ENCODE data around the gene URI1. TPM values are rescaled to one million over a fixed set of nuclear protein-coding genes. Genes with fewer than 3 reads are reported as not detected.

URI1 gene, protein sequence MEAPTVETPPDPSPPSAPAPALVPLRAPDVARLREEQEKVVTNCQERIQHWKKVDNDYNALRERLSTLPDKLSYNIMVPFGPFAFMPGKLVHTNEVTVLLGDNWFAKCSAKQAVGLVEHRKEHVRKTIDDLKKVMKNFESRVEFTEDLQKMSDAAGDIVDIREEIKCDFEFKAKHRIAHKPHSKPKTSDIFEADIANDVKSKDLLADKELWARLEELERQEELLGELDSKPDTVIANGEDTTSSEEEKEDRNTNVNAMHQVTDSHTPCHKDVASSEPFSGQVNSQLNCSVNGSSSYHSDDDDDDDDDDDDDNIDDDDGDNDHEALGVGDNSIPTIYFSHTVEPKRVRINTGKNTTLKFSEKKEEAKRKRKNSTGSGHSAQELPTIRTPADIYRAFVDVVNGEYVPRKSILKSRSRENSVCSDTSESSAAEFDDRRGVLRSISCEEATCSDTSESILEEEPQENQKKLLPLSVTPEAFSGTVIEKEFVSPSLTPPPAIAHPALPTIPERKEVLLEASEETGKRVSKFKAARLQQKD
- total RNA-seq: 10 to 100 TPM; 38.2 to 60.7 TPM

DNA sequence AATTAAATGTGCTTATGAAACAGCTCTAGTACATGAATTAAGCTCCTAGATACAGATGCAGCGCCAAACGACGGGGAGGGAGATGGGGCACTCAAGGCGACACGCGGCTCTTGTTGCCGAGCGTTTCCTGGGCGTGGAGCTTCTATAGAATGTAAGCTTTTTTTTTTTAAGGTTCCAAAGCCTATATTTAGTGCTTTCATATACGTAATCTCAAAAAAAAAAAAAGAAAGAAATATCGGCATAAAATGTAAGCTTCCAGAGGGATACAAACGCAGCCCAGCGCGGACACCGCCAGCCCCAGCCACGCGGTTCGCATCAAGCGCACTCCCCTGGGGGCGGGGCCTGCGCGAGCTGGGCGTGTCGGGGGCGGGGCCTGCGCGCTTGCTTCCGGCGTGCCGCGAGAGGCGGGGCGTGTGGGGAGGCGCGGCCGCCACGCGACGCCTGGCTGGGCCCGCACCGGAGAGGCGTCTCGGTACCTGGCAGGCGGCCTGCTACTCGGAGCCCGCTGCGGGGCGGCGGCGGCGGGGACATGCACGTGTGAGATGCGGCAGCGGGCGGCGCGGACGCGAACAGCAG, at the start of gene URI1:
Gene URI1 (plus strand): TSS at position 412 of the 576 bp plus-strand sequence. CDS start 309 bp downstream, outside the sequence.
- ATAC-seq (peak; percentile 94), DNase-seq (peak; percentile 90 to 95 (median 93))
- no peaks in the 10 kb centered on the region for H3K36me3 ChIP-seq (replicated peaks in 1 of 2; ENCODE audit: insufficient read depth in 1 of 2, low read depth in 2 of 2)
- WGBS, 2 donors: 0% methylated on average over 23 to 56 of the region's 59 CpGs
- no peaks in the 10 kb centered on the region for H3K9me3 ChIP-seq
- H3K4me3 ChIP-seq: peak within 1 kb of the TSS; percentile 58 to 80
- H3K27me3 ChIP-seq: no peaks in the 10 kb centered on the region
- H3K27ac ChIP-seq: peak within 1 kb of the TSS; percentile 8 to 77 (median 52)
- TF ChIP-seq POLR2A (IDR thresholded peaks at IDR 0.05): peak in 2 of 3 donors; percentile 9 to 10
- peak in 1 of 7 experiments; percentile 11 for TF ChIP-seq CTCF (IDR thresholded peaks at IDR 0.05)
- H3K4me1 ChIP-seq: peaks cover 30% of the 10 kb centered on the region
- intact Hi-C loops (cut with DNase I): no loop called here

DNA sequence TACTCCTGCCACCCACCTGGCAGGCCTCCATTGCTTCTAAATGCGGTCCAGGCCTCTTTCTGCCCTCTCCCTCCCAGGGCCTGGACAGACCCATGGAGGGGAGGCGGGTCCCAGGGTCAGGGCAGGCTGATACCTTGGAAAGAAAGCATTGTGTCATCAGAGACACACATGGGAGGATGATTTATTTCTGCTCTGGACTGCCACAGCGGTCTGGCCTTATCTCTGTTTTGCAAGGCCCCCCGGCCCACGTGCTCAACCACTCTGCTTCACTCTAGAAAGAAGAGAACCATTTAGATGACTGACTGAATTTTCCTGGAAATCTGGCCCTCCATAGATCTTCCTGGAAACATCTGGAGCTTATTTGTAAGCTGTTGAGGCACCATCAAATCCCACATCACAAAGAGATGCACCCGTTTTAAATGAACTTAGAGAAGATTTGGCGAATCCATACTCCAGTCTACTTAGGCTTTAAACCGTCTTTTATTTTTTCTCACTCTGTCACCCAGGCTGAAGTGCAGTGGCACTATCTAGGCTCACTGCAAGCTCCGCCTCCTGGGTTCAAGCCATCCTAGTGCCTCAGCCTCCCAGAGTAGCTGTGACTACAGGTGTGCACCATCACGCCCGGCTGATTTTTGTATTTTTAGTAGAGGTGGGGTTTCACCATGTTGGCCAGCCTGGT, 48.3 kb upstream of the URI1 start:
- intact Hi-C loops (cut with DNase I): no loop called here
- no peak for ATAC-seq

GRCh38 chr19:29896802-29897201, 45.2 kb upstream of the URI1 start:
- Histone ChIP-seq H3K4me3 (no peak overlapping the region), H3K4me1 (no peaks in the 10 kb centered on the region), H3K27ac (no peak overlapping the region), H3K36me3 (replicated peaks in 1 of 2; ENCODE audit: insufficient read depth in 1 of 2, low read depth in 2 of 2) (no peaks in the 10 kb centered on the region), H3K9me3 (no peaks in the 10 kb centered on the region), H3K27me3 (no peaks in the 10 kb centered on the region)
- 35 to 51% methylated on average over 6 of the region's 6 CpGs for WGBS, 2 donors
- intact Hi-C loops (cut with DNase I): no loop called here
- TF ChIP-seq POLR2A (IDR thresholded peaks at IDR 0.05) (no peak), CTCF (IDR thresholded peaks at IDR 0.05) (no peak)
- ATAC-seq (no peak), DNase-seq (no peak)

More for the DNA sequence above, 48.3 kb upstream of the URI1 start:
- no peaks in the 10 kb centered on the region for H3K9me3 ChIP-seq
- no peaks in the 10 kb centered on the region for H3K4me1 ChIP-seq
- H3K27ac ChIP-seq: no peak overlapping the region
- no peak for DNase-seq
- WGBS, 2 donors: 53 to 60% methylated on average over 11 of the region's 11 CpGs
- TF ChIP-seq CTCF (IDR thresholded peaks at IDR 0.05) (no peak), POLR2A (IDR thresholded peaks at IDR 0.05) (no peak)
- H3K27me3 ChIP-seq: no peaks in the 10 kb centered on the region
- H3K4me3 ChIP-seq: no peak overlapping the region
- no peaks in the 10 kb centered on the region for H3K36me3 ChIP-seq (replicated peaks in 1 of 2; ENCODE audit: insufficient read depth in 1 of 2, low read depth in 2 of 2)

DNA sequence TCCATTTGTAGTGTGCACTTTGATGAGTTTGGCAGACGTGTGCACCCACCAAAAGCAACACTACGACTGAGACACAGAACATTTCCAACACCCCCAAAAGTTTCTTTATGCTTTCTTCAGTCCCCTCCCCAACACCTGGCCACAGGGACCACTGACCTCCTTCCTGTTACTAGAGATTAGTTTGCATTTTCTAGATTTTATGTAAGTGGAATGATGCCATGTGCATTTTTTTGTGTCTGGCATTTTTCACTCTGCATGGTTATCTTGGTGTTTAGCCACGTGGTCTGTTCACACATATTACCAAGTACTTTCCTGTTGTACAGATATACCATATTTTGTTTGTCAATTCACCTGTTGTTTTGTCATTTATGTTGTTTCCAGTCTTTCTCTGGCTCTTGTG, 44.6 kb upstream of the URI1 start:
- intact Hi-C loops (cut with DNase I): no loop called here
- Histone ChIP-seq H3K36me3 (replicated peaks in 1 of 2; ENCODE audit: insufficient read depth in 1 of 2, low read depth in 2 of 2) (no peaks in the 10 kb centered on the region), H3K27ac (no peak overlapping the region), H3K4me1 (no peaks in the 10 kb centered on the region), H3K9me3 (no peaks in the 10 kb centered on the region), H3K4me3 (no peak overlapping the region), H3K27me3 (no peaks in the 10 kb centered on the region)
- TF ChIP-seq POLR2A (IDR thresholded peaks at IDR 0.05): no peak
- no peak for TF ChIP-seq CTCF (IDR thresholded peaks at IDR 0.05)
- DNase-seq (no peak), ATAC-seq (no peak)
- WGBS, 2 donors: 42 to 48% methylated on average over 3 of the region's 3 CpGs

Measured in body of pancreas (tissue), 4 donors.